ENCODE results near the gene BRICD5.

Gene BRICD5

GRCh38 chr16:2237493-2238149 is 27.0 kb upstream of the BRICD5 start:
- DNase-seq (ENCODE audit: low spot score) = no peak

GRCh38 chr16:2237102-2237482 is 26.4 kb upstream of the BRICD5 start:
- DNase-seq (ENCODE audit: low spot score) = no peak

GRCh38 chr16:2236337-2237101 is 25.9 kb upstream of the BRICD5 start, which contains the start of gene DNASE1L2:
DNASE1L2 (plus strand) TSS chr16:2236444; CDS start chr16:2236817, 373 bp downstream.
- DNase-seq (ENCODE audit: low spot score) = peak; percentile 42

GRCh38 chr16:2235695-2236336 is 25.2 kb upstream of the BRICD5 start:
- DNase-seq (ENCODE audit: low spot score) = peak; percentile 62

GRCh38 chr16:2235234-2235651 is 24.6 kb upstream of the BRICD5 start:
- no peak for DNase-seq (ENCODE audit: low spot score)

GRCh38 chr16:2234813-2235170 is 24.1 kb upstream of the BRICD5 start:
- DNase-seq (ENCODE audit: low spot score) = no peak

- DNase-seq (ENCODE audit: low spot score) = no peak
These were observed 23.5 kb upstream of the BRICD5 start for GRCh38 chr16:2233872-2234812.

GRCh38 chr16:2233046-2233775 is 22.5 kb upstream of the BRICD5 start:
- DNase-seq (ENCODE audit: low spot score) = no peak

GRCh38 chr16:2232094-2232990 is 21.7 kb upstream of the BRICD5 start:
- no peak for DNase-seq (ENCODE audit: low spot score)

- DNase-seq (ENCODE audit: low spot score) = no peak
These were observed 20.6 kb upstream of the BRICD5 start for GRCh38 chr16:2231016-2231931.

- no peak for DNase-seq (ENCODE audit: low spot score)
These were observed 19.7 kb upstream of the BRICD5 start for GRCh38 chr16:2230376-2230775.

- no peak for DNase-seq (ENCODE audit: low spot score)
These were observed 19.1 kb upstream of the BRICD5 start for GRCh38 chr16:2229632-2230250.

- DNase-seq (ENCODE audit: low spot score) = no peak
These were observed 18.4 kb upstream of the BRICD5 start for GRCh38 chr16:2229091-2229490.

- no peak for DNase-seq (ENCODE audit: low spot score)
These were observed 17.6 kb upstream of the BRICD5 start for GRCh38 chr16:2228161-2228824.

GRCh38 chr16:2226918-2227317 is 16.3 kb upstream of the BRICD5 start:
- DNase-seq (ENCODE audit: low spot score) = no peak

GRCh38 chr16:2226245-2226793 is 15.7 kb upstream of the BRICD5 start:
- peak; percentile 36 for DNase-seq (ENCODE audit: low spot score)

GRCh38 chr16:2223942-2224486 is 13.4 kb upstream of the BRICD5 start:
- DNase-seq (ENCODE audit: low spot score) = peak; percentile 64
